Measurements from ENCODE around the gene FARP1.
"Not testable (repeated sequence)": the region's sequence is repeated elsewhere in the genome, so short reads cannot be mapped to it uniquely, and the experiment has no call there.

DNA sequence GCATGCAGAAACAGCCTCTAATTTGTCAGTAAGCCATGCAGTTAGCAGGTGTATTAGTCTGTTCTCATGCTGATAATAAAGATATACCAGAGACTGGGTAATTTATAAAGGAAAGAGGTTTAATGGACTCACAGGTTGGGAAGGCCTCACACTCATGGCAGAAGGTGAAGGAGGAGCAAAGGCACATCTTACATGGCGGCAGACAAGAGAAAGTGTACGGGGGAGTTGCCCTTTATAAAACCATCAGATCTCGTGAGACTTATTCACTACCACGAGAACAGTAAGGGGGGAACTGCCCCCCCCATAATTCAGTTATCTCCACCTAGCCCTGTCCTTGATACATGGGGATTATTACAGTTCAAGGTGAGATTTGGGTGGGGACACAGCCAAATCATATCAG is 87.9 kb downstream of the FARP1 start:
- TF ChIP-seq, protein P1, sequence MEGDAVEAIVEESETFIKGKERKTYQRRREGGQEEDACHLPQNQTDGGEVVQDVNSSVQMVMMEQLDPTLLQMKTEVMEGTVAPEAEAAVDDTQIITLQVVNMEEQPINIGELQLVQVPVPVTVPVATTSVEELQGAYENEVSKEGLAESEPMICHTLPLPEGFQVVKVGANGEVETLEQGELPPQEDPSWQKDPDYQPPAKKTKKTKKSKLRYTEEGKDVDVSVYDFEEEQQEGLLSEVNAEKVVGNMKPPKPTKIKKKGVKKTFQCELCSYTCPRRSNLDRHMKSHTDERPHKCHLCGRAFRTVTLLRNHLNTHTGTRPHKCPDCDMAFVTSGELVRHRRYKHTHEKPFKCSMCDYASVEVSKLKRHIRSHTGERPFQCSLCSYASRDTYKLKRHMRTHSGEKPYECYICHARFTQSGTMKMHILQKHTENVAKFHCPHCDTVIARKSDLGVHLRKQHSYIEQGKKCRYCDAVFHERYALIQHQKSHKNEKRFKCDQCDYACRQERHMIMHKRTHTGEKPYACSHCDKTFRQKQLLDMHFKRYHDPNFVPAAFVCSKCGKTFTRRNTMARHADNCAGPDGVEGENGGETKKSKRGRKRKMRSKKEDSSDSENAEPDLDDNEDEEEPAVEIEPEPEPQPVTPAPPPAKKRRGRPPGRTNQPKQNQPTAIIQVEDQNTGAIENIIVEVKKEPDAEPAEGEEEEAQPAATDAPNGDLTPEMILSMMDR (IDR thresholded peaks at IDR 0.05) = not testable (repeated sequence)
- TF ChIP-seq POLR2AphosphoS5, POLR2A (IDR thresholded peaks at IDR 0.05): not testable (repeated sequence)

All from suprapubic skin (tissue), 4 donors.